ENCODE results near the gene LONP1. TPM values are rescaled to one million over a fixed set of nuclear protein-coding genes. Genes with fewer than 3 reads are reported as not detected.

Gene LONP1
- total RNA-seq, 1 experiment from 2014 or later = 113 TPM

- no CpG with 5 or more reads among the region's 25 CpGs for WGBS (ENCODE audit: extremely low coverage, insufficient read length, low lambda C conversion rate)
- no peak for DNase-seq
- Histone ChIP-seq H3K23me2 (ENCODE audit: insufficient read length, low read depth, low read length, poor library complexity, severe bottlenecking) (peaks cover 2% of the 10 kb centered on the region), H3K14ac (ENCODE audit: insufficient read depth, low read length) (no peak overlapping the region), H2BK20ac (ENCODE audit: low read depth, low read length, poor library complexity, severe bottlenecking) (no peak overlapping the region), H2BK120ac (ENCODE audit: low read depth, low read length, poor library complexity, severe bottlenecking) (no peak overlapping the region), H4K8ac (replicated peaks; ENCODE audit: insufficient read length, low read depth, low read length) (no peak overlapping the region), H3K56ac (ENCODE audit: insufficient read length, low read depth, low read length) (no peak overlapping the region), H3K18ac (ENCODE audit: insufficient read length, low read depth, low read length) (no peak overlapping the region), H4K20me1 (ENCODE audit: control insufficient read depth, insufficient read depth, insufficient read length) (no peaks in the 10 kb centered on the region), H3K79me2 (ENCODE audit: insufficient read depth, low read length) (peaks cover 8% of the 10 kb centered on the region; the same call in 1 of the 2 replicates), H3K27me3 (ENCODE audit: insufficient read depth, low read length) (no peaks in the 10 kb centered on the region), H3K79me1 (ENCODE audit: insufficient read depth, low read depth, low read length, poor library complexity, severe bottlenecking) (no peaks in the 10 kb centered on the region), H3K9ac (ENCODE audit: extremely low read depth, insufficient read length, low read length) (no peak overlapping the region), H4K91ac (ENCODE audit: insufficient read length, low read depth, low read length) (no peak overlapping the region), H3T11ph (ENCODE audit: low read length) (no peak overlapping the region), H3K27ac (ENCODE audit: insufficient read length, low read depth, low read length) (no peak overlapping the region), H3K4me2 (ENCODE audit: insufficient read depth, insufficient read length, low read length) (no peak overlapping the region), H2BK15ac (ENCODE audit: low read depth, low read length) (no peak overlapping the region), H4K5ac (ENCODE audit: insufficient read length, low read depth, low read length) (no peak overlapping the region), H3K9me3 (ENCODE audit: control insufficient read depth, low read depth, low read length) (no peaks in the 10 kb centered on the region), H3K4me1 (ENCODE audit: insufficient read depth, low read length) (no peaks in the 10 kb centered on the region), H2BK12ac (ENCODE audit: insufficient read length, low read depth, low read length) (no peak overlapping the region), H2BK5ac (ENCODE audit: insufficient read length, low read length) (no peak overlapping the region), H2AK5ac (ENCODE audit: insufficient read length, low read length) (no peak overlapping the region), H2AFZ (ENCODE audit: low read length) (no peak overlapping the region), H3K23ac (ENCODE audit: insufficient read length, low read depth, low read length) (no peak overlapping the region), H3K4ac (ENCODE audit: low read depth, low read length) (no peak overlapping the region)
- H3K4me1 Mint-ChIP-seq = 0 out of 4 replicates have a peak, but pooled peaks cover 0 to 3% of the 10 kb centered on the region in 2 experiments
- TF ChIP-seq CTCF (conservative IDR thresholded peaks at IDR 0.05) = no peak
- no peaks in the 10 kb centered on the region for H3K27me3 Mint-ChIP-seq (ENCODE audit: low read depth)
- H3K27ac Mint-ChIP-seq = no peak overlapping the region; a peak in 1 of 7 replicates
- no peaks in the 10 kb centered on the region for H3K9me3 Mint-ChIP-seq
- peaks cover 34 to 72% (median 58%) of the 10 kb centered on the region in 3 experiments for H3K36me3 Mint-ChIP-seq (ENCODE audit: insufficient read depth in 1 of 3, low read depth in 3 of 3)
- H3K4me3 Mint-ChIP-seq = no peak overlapping the region
Measured at GRCh38 chr19:5711713-5712161, 8.2 kb downstream of the LONP1 start.
